ENCODE data around the gene TUBG2. TPM values are rescaled to one million over a fixed set of nuclear protein-coding genes. Genes with fewer than 3 reads are reported as not detected.

The TUBG2 gene
- total and polyA plus RNA-seq, 10 donors = 4.9 to 24.9 (median 15.2) TPM

DNA sequence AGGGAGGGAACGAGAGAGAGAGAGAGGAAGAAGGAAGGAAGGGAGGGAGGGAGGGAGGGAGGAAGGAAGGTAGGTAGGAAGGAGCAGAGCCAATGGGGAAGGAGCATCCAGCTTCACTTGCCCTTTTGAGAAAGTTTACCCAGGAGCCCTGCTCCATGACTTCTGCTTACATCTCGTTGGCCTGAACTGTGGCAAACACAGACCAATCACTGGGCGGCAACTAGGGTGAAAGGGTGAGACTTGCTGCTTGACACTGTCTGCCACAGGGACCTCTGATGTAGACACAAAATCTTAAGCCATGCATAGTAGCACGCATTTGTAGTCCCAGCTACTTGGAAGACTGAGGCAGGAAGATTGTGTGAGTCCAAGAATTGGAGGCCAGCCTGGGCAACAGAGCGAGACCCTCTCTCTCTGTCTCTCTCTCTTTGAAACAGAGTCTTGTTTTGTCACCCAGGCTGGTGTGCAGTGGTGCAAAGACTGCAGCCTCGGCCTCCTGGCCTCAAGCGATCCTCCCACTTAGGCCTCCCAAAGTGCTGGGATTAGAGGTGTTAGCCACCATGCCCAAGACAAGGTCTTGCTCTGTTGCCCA is 19.5 kb upstream of the TUBG2 start:
- WGBS, 5 donors = 71 to 81% (median 76%) methylated on average over 6 of the region's 7 CpGs
- Histone ChIP-seq H3K27me3 (replicated peaks in 1 of 7) (peaks cover 0 to 19% (median 0%) of the 10 kb centered on the region in 7 donors), H3K27ac (no peak overlapping the region), H3K9me3 (no peaks in the 10 kb centered on the region), H3K4me3 (no peak overlapping the region), H3K4me1 (no peaks in the 10 kb centered on the region), H3K36me3 (no peaks in the 10 kb centered on the region)
- no peak for DNase-seq
- intact Hi-C loops (cut with DNase I; ENCODE audit: low total_unique reads) = no loop called here
- TF ChIP-seq POLR2A (IDR thresholded peaks at IDR 0.05) (no peak), POLR2AphosphoS5 (IDR thresholded peaks at IDR 0.05) (no peak)
- TF ChIP-seq, protein P1, sequence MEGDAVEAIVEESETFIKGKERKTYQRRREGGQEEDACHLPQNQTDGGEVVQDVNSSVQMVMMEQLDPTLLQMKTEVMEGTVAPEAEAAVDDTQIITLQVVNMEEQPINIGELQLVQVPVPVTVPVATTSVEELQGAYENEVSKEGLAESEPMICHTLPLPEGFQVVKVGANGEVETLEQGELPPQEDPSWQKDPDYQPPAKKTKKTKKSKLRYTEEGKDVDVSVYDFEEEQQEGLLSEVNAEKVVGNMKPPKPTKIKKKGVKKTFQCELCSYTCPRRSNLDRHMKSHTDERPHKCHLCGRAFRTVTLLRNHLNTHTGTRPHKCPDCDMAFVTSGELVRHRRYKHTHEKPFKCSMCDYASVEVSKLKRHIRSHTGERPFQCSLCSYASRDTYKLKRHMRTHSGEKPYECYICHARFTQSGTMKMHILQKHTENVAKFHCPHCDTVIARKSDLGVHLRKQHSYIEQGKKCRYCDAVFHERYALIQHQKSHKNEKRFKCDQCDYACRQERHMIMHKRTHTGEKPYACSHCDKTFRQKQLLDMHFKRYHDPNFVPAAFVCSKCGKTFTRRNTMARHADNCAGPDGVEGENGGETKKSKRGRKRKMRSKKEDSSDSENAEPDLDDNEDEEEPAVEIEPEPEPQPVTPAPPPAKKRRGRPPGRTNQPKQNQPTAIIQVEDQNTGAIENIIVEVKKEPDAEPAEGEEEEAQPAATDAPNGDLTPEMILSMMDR (IDR thresholded peaks at IDR 0.05 in 8 of 11, conservative IDR thresholded peaks at IDR 0.05 in 3 of 11) = no peak

DNA sequence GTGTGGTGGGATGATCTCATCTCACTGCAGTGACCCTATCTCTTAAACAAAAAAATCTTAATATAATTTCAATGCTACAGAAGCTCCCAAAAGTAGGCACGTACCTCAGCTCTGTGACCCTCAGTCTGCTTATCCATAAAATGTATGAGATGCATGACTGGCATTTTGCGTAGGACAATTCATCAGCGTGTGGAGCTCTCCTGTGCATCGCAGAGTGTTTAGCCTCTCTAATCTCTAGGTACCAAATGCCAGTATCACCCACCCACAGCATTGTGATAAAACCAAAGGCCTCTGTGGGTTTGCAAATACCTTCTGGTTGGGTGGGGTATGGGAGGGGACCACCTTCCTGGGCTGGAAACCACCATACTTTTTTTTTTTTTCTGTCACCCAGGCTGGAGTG is 19.0 kb upstream of the TUBG2 start:
- Histone ChIP-seq H3K4me1 (no peaks in the 10 kb centered on the region), H3K27ac (no peak overlapping the region), H3K9me3 (no peaks in the 10 kb centered on the region), H3K4me3 (no peak overlapping the region), H3K36me3 (no peaks in the 10 kb centered on the region), H3K27me3 (replicated peaks in 1 of 7) (peaks cover 0 to 19% (median 0%) of the 10 kb centered on the region in 7 donors)
- 78 to 94% (median 90%) methylated on average over 4 of the region's 4 CpGs for WGBS, 5 donors
- no peak for DNase-seq
- intact Hi-C loops (cut with DNase I; ENCODE audit: low total_unique reads) = no loop called here
- TF ChIP-seq POLR2AphosphoS5 (IDR thresholded peaks at IDR 0.05) = no peak
- TF ChIP-seq POLR2A (IDR thresholded peaks at IDR 0.05) = no peak

DNA sequence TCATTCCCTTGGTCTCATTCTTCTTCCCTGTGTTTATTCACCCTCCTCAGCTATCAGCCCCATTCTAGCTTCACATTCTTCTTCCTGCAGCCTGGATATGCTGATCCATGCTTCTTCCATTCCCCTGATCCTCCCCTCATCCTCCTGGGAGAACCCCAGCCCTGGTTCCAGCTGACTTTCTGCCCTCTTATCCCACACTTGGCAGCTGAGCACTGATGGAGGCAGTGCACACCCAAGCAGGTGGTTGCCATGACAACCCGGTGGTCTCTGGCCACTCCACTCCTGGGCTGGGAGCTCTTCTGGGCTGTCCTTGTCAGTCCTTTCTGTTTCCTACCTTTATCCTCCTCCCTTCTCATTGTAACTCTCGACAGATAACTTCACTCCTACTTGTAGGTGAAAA is 16.7 kb upstream of the TUBG2 start:
- no peak for TF ChIP-seq POLR2AphosphoS5 (IDR thresholded peaks at IDR 0.05)
- no peak for TF ChIP-seq POLR2A (IDR thresholded peaks at IDR 0.05)
- TF ChIP-seq, protein P1 (IDR thresholded peaks at IDR 0.05 in 8 of 11, conservative IDR thresholded peaks at IDR 0.05 in 3 of 11) = no peak
- no peak overlapping the region for H3K27ac ChIP-seq
- H3K4me1 ChIP-seq = no peaks in the 10 kb centered on the region
- WGBS, 5 donors = 27 to 39% (median 32%) methylated on average over 2 of the region's 2 CpGs
- peaks cover 0 to 19% (median 0%) of the 10 kb centered on the region in 7 donors for H3K27me3 ChIP-seq (replicated peaks in 1 of 7)
- DNase-seq = no peak
- intact Hi-C loops (cut with DNase I; ENCODE audit: low total_unique reads) = no loop called here
- no peak overlapping the region for H3K4me3 ChIP-seq
- no peaks in the 10 kb centered on the region for H3K36me3 ChIP-seq
- no peaks in the 10 kb centered on the region for H3K9me3 ChIP-seq

DNA sequence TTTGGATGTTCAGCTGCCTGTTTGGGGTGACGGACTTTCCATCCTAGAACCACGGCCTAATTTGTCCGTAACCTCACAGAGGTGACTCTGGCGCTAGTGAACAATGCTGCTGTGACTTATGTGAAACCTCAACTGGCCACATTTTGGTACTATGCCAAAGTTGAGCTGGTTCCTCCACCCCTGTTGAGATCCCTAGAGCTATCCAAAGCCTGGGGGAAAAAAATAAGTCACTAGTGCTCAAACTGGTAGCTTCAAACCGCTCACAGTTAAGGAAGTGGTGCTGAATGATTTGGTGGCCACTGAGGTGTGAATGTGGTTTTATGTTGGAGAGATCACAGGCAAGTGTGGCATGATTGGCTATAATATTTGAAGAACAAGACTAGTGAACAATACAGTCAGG is 11.3 kb upstream of the TUBG2 start:
- DNase-seq = no peak
- H3K4me1 ChIP-seq = no peaks in the 10 kb centered on the region
- H3K27ac ChIP-seq = no peak overlapping the region
- no peak overlapping the region for H3K4me3 ChIP-seq
- H3K9me3 ChIP-seq = no peaks in the 10 kb centered on the region
- TF ChIP-seq, protein P1 (IDR thresholded peaks at IDR 0.05 in 8 of 11, conservative IDR thresholded peaks at IDR 0.05 in 3 of 11) = no peak
- TF ChIP-seq POLR2A (IDR thresholded peaks at IDR 0.05) (no peak), POLR2AphosphoS5 (IDR thresholded peaks at IDR 0.05) (no peak)
- intact Hi-C loops (cut with DNase I; ENCODE audit: low total_unique reads) = no loop called here
- H3K27me3 ChIP-seq (replicated peaks in 1 of 7) = peaks cover 0 to 17% (median 0%) of the 10 kb centered on the region in 7 donors
- no peaks in the 10 kb centered on the region for H3K36me3 ChIP-seq
- 59 to 71% (median 66%) methylated on average over 5 of the region's 5 CpGs for WGBS, 5 donors
